Ammon's horn (tissue), 1 donor: ENCODE results near the gene RFLNA.
A peak's percentile ranks its signal among the peaks of the same experiment; 100 is the strongest.
"Not testable (repeated sequence)": the region's sequence is repeated elsewhere in the genome, so short reads cannot be mapped to it uniquely, and the experiment has no call there.

Experiments
- DNase-seq: peaks from one replicate; pipeline ENCODE4 v3.0.0-alpha.2; 2016; ENCODE audit warnings: low spot score

RFLNA gene

GRCh38 chr12:124319368-124320050 lies 24.6 kb downstream of the RFLNA start:
- no peak for DNase-seq

GRCh38 chr12:124321040-124321481 lies 26.2 kb downstream of the RFLNA start:
- DNase-seq: peak; percentile 66

- no peak for DNase-seq
Measured at GRCh38 chr12:124321556-124322270, 26.8 kb downstream of the RFLNA start.

- no peak for DNase-seq
Measured at GRCh38 chr12:124322271-124322998, 27.5 kb downstream of the RFLNA start.

GRCh38 chr12:124322999-124323328 lies 28.1 kb downstream of the RFLNA start:
- not testable (repeated sequence) for DNase-seq

- DNase-seq: no peak
Measured at GRCh38 chr12:124323771-124324530, 29.1 kb downstream of the RFLNA start.

- no peak for DNase-seq
Measured at GRCh38 chr12:124324803-124325705, 30.2 kb downstream of the RFLNA start.

GRCh38 chr12:124326104-124326503 lies 31.2 kb downstream of the RFLNA start:
- DNase-seq: no peak

- no peak for DNase-seq
Measured at GRCh38 chr12:124326871-124327270, 32.0 kb downstream of the RFLNA start.

- DNase-seq: no peak
Measured at GRCh38 chr12:124327362-124328043, 32.6 kb downstream of the RFLNA start.

- no peak for DNase-seq
Measured at GRCh38 chr12:124328116-124328515, 33.2 kb downstream of the RFLNA start.

GRCh38 chr12:124328636-124329035 lies 33.7 kb downstream of the RFLNA start:
- no peak for DNase-seq

- no peak for DNase-seq
Measured at GRCh38 chr12:124332058-124332672, 37.3 kb downstream of the RFLNA start.

- DNase-seq: no peak
Measured at GRCh38 chr12:124332900-124333299, 38.0 kb downstream of the RFLNA start.

GRCh38 chr12:124333724-124334123 lies 38.8 kb downstream of the RFLNA start:
- no peak for DNase-seq

- no peak for DNase-seq
Measured at GRCh38 chr12:124334266-124334665, 39.4 kb downstream of the RFLNA start.

- no peak for DNase-seq
Measured at GRCh38 chr12:124334976-124335375, 40.1 kb downstream of the RFLNA start.

- no peak for DNase-seq
Measured at GRCh38 chr12:124335426-124336183, 40.7 kb downstream of the RFLNA start.

GRCh38 chr12:124336184-124336437 lies 41.2 kb downstream of the RFLNA start:
- DNase-seq: no peak
